OCI-LY3 (cell line): Measurements from ENCODE around the gene BAIAP2.

Source experiments
- CTCF ChIP-seq: fragments of 200-600, 300-600 bp; sonication (generic); IDR thresholded peaks from 2 replicates; pipeline ENCODE4 v1.5.1; 2014; ENCODE audit warnings: antibody characterized with exemption, low read length, low read depth
- EZH2phosphoT487 ChIP-seq: fragments of 200-600 bp; shearing (Covaris generic); IDR thresholded peaks from 2 replicates; pipeline ENCODE4 v1.6.1; 2018; ENCODE audit warnings: antibody characterized with exemption, mixed run types, low read depth

GRCh38 chr17:81100668-81101067 is 65.7 kb downstream of the BAIAP2 start:
- TF ChIP-seq CTCF (no peak), EZH2phosphoT487 (no peak)
